ENCODE results near the gene ZNF652.
A peak's percentile ranks its signal among the peaks of the same experiment; 100 is the strongest.
"Not testable (repeated sequence)": the region's sequence is repeated elsewhere in the genome, so short reads cannot be mapped to it uniquely, and the experiment has no call there.

ZNF652 gene

DNA sequence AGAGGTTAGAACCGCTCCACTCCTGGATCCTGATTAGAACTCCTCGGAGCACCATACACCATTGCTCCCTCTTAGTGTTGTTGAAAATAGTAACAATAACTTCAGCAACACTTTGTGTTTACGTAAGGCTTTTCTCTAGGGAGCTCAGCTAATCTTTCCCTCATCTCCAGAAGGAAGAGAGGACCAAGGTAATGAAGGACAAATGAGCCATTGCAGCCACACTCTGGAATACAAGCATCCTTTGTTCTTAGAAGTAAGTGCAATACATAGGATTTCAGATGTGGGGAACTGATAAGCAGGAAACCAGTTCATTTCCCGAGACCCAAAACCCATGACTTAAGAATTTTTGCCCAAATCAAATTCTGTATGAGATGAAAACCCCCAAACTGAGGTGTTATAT lies 22.9 kb upstream of the ZNF652 start:
- no peak for DNase-seq

- no peak for DNase-seq
Measured at GRCh38 chr17:49383060-49383459, 21.0 kb upstream of the ZNF652 start.

GRCh38 chr17:49382556-49382955 lies 20.5 kb upstream of the ZNF652 start:
- DNase-seq = no peak

DNA sequence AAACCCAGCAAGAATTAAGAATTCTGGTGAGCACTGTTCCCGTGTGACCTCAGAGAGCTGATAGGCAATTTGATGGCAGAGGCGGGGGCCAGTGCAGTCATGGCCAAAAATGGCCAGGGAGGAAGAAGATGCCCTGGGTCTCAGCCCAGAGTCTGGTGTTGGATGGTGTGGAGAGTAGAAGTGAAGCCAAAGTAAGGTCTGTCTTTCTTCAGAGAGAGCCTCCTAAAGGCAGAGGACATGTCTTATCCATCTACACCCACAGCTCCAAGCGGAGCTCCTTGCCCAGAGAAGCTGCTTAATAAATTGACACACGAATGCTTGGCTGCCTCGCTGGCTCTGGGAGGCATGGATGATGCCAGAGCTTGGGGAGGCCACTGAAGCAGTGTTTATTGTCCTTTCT lies 19.7 kb upstream of the ZNF652 start:
- DNase-seq = no peak

- no peak for DNase-seq
Measured at GRCh38 chr17:49381033-49381432, 19.0 kb upstream of the ZNF652 start.

GRCh38 chr17:49379926-49380325 lies 17.9 kb upstream of the ZNF652 start:
- no peak for DNase-seq

DNA sequence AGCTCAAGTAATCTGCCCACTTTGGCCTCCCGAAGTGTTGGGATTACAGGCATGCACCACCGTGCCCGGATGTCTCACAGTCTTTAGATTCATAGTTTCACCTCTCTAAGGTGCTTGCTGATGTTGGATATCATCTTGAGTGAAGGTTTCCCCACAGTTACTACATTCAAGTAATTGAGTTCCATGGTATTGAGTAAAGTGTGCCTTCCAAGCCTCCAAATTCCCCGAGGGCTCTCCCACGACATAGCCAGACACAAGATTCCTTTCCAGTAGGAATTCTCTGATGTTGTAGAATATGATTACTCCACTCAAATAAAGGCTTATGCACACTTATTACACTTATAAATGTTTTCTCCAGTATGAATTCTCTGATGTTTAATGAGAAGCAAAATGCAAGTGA lies 16.3 kb upstream of the ZNF652 start:
- DNase-seq = no peak

GRCh38 chr17:49375544-49375943 lies 13.5 kb upstream of the ZNF652 start:
- DNase-seq = no peak

DNA sequence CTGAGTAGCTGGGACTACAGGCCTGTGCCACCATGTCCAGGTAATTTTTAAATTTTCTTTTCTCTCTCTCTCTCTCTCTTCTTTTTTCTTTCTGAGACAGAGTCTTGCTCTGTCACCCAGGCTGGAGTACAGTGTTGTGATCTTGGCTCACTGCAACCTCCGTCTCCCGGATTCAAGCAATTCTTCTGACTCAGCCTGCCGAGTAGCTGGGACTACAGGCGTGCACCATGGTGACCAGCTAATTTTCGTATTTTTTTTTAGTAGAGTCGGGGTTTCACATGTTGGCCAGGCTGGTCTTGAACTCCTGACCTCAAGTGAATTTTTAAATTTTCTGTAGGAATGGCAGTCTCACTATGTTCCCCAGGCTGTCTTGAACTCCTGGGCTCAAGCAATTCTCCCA lies 11.1 kb upstream of the ZNF652 start:
- DNase-seq = no peak

- no peak for DNase-seq
Measured at GRCh38 chr17:49372425-49372824, 10.4 kb upstream of the ZNF652 start.

GRCh38 chr17:49370971-49371834 lies 9.2 kb upstream of the ZNF652 start:
- no peak for DNase-seq

- DNase-seq = no peak
Measured at GRCh38 chr17:49369760-49370159, 7.7 kb upstream of the ZNF652 start.

DNA sequence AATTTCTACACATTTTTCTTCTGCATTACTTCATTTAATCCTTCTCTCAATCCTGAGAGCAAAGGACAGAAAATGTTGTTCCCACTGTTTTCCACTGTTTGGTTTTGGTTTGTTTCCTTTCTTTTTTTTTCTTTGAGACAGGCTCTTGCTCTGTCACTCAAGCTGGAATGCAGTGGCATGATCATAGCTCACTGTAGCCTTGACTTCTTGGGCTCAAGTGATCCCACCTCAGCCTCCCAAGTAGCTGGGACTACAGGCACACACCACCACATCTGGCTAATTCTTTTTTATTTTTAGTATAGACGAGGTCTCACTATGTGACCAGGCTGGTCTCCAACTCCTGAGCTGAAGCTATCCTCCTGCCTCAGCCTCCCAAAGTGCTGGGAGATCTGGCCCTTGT lies 7.0 kb upstream of the ZNF652 start:
- DNase-seq = no peak

- no peak for DNase-seq
Measured at GRCh38 chr17:49365667-49366066, 3.6 kb upstream of the ZNF652 start.

- not testable (repeated sequence) for DNase-seq
Measured at GRCh38 chr17:49365126-49365525, 3.1 kb upstream of the ZNF652 start.

DNA sequence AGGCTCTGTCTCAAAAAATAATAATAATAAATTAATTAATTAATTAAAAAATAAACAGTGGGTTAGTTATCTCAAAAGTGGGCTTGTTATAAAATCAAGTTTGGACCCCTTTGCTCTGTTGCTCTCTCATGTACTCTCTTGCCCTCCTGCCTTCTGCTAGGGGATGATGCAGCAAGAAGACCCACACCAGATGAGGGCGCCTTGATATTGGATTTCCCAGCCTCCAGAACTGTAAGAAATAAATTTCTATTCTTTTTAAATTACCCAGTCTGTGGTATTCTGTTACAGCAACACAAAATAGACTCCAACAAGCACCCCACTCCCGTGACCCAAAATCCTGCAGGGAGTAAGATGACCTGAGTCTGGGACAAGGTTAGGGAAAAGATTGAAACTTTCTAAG lies 2.1 kb upstream of the ZNF652 start:
- DNase-seq = no peak

DNA sequence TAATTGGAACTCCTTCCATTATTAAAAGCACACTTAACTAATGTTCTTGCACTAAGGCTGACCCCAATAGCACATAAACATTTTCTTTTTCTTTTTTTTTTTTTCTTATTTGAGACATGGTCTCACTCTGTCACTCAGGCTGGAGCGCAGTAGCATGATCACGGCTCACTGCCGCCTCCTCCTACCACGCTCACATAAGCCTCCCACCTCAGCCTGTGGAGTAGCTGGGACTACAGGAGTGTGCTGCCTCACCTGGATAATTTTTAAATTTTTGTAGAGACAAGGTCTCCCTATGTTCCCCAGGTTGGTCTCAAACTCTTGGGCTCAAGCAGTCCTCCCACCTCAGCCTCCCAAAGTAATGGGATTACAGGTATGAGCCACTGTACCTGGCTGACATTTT lies 1.2 kb upstream of the ZNF652 start:
- no peak for DNase-seq

DNA sequence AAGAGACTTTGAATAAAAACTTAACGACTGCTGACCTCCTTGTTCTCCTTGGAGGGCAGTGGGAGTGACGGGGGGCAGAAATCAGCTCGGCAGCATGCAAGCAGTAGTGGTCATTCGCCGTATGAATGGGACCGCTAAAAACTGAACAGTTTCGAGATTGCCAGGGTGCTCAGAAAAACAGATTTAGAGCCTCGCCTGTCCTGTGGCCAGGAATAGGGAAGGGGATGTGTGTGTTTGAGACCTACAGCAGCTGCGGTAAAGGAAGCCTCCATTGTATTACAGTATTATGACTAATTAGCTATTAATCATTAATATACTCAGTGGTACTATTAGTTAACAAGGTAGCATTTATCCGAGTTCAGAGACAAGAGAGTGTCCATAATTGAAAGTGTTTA lies 670 bp upstream of the ZNF652 start:
- no peak for DNase-seq

DNA sequence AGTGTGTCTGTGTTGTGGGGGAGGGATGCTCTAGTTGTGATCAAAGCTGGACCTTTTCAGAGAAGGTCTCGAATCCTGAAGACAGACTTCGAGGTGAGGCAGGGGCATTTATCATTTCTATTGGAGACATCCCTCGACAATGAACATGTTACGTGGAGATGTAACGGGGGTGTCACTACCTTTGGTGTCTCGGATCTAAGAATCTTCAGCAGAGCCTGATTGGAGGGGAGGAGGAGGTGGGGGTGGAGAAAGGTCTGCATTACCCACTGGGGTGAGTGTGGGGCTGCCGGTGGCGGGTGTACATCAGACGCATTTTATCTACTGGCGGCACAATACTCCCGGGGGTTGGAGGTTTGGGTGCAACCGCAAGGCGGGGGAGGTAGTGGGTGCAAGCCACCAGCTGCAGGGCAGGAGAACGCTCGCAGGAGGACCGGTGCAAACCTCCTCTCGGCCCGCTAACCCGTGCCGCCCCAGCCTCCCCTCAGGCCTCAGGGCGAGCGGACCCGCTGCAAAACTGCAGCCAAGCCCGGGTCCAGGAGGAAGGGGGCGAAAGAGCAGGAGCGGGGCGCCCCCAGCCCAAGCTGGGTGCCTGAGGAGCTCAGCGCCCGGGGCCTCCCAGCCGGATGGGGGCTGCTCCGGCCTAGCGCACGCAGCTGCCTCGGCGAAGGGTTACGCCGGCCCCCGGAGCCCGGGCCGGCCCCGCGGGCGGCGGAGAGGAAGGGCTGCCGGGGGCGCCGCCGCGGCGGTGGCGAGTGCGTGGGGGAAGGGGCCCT lies 735 bp downstream of the ZNF652 start:
- DNase-seq = peak; percentile 50

DNA sequence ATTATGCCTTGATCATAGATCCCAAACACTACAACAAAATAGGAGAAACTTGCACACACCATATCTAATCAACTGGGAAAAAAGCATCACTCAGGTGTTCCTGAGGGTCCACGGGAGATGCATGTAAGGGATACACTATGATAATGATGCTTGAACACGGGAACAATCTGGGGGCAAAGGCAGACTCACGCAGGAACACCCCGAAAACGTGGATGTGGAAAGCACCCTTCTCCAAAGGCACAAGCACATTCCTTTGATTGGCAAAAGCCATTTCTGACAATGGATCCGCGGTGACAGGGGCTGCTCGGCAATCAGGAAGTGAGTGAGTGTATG lies 1.3 kb downstream of the ZNF652 start:
- no peak for DNase-seq

- no peak for DNase-seq
Measured at GRCh38 chr17:49359990-49360795, 1.9 kb downstream of the ZNF652 start.

GRCh38 chr17:49358641-49359247 lies 3.3 kb downstream of the ZNF652 start:
- DNase-seq = no peak

DNA sequence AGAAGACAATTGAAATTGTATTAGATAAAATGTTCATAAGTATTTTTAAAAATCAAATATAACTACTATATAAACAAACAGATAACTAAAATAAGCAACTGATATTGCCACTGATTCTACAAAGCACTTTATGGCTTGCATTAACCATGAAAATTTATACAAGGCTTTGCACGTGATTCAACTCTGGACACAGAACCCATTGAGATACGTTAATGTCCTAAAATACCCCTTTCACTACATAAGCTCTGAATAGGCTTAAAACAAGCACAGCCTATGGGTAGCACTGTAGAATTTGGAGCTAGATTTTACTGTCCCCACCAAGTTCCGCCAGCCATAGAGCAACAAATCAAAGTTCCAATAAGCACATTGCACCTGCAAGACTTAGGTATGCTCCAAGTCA lies 4.5 kb downstream of the ZNF652 start:
- DNase-seq = no peak
